GM18907 (cell line): ENCODE data around the gene LAT.
"Not testable (repeated sequence)": the region's sequence is repeated elsewhere in the genome, so short reads cannot be mapped to it uniquely, and the experiment has no call there.

Experiments used
- ATAC-seq: cut with Tn5 transposase; IDR thresholded peaks from one replicate; pipeline ENCODE4 v1.9.1; 2021; ENCODE audit warnings: mild to moderate bottlenecking, moderate library complexity; ENCODE audit not compliant: unreplicated experiment

The LAT gene

GRCh38 chr16:28977703-28978662, 6.9 kb upstream of the LAT start:
- no peak for ATAC-seq

- not testable (repeated sequence) for ATAC-seq
Observed at GRCh38 chr16:28980330-28980729, 4.5 kb upstream of the LAT start.

- no peak for ATAC-seq
Observed at GRCh38 chr16:28980929-28981328, 3.9 kb upstream of the LAT start.

- no peak for ATAC-seq
Observed at GRCh38 chr16:28981517-28981916, 3.3 kb upstream of the LAT start.

GRCh38 chr16:28982418-28982817, 2.4 kb upstream of the LAT start:
- ATAC-seq, result no peak

GRCh38 chr16:28982949-28983348, 1.9 kb upstream of the LAT start:
- no peak for ATAC-seq

- no peak for ATAC-seq
Observed at GRCh38 chr16:28983644-28984043, 1.2 kb upstream of the LAT start.

- ATAC-seq, result no peak
Observed at GRCh38 chr16:28984091-28984490, 761 bp upstream of the LAT start.

- no peak for ATAC-seq
Observed at GRCh38 chr16:28985211-28986041, 574 bp downstream of the LAT start.

GRCh38 chr16:28986046-28986445, 1.2 kb downstream of the LAT start:
- no peak for ATAC-seq

GRCh38 chr16:28986492-28986891, 1.6 kb downstream of the LAT start:
- ATAC-seq, result no peak

GRCh38 chr16:28987170-28987853, 2.5 kb downstream of the LAT start:
- ATAC-seq, result no peak

GRCh38 chr16:28989363-28989762, 4.5 kb downstream of the LAT start:
- ATAC-seq, result no peak

GRCh38 chr16:28990375-28991040, 5.7 kb downstream of the LAT start:
- no peak for ATAC-seq

- ATAC-seq, result no peak
Observed at GRCh38 chr16:28991687-28992086, 6.8 kb downstream of the LAT start.

GRCh38 chr16:28992496-28992895, 7.6 kb downstream of the LAT start:
- no peak for ATAC-seq

- no peak for ATAC-seq
Observed at GRCh38 chr16:28998837-28999236, 14.0 kb downstream of the LAT start.

- no peak for ATAC-seq
Observed at GRCh38 chr16:28999577-28999976, 14.7 kb downstream of the LAT start.

- ATAC-seq, result no peak
Observed at GRCh38 chr16:29000019-29000418, 15.2 kb downstream of the LAT start.

GRCh38 chr16:29004496-29005139, 19.8 kb downstream of the LAT start:
- ATAC-seq, result not testable (repeated sequence)
